ENCODE measurements around the gene HOXA10. TPM values are rescaled to one million over a fixed set of nuclear protein-coding genes. Genes with fewer than 3 reads are reported as not detected.
A peak's percentile ranks its signal among the peaks of the same experiment; 100 is the strongest.

HOXA10 gene
- total RNA-seq, 1 experiment from 2014 or later: 78.9 TPM

GRCh38 chr7:27157702-27158431, 16.3 kb downstream of the HOXA10 start:
- DNase-seq (ENCODE audit: low spot score): no peak

DNA sequence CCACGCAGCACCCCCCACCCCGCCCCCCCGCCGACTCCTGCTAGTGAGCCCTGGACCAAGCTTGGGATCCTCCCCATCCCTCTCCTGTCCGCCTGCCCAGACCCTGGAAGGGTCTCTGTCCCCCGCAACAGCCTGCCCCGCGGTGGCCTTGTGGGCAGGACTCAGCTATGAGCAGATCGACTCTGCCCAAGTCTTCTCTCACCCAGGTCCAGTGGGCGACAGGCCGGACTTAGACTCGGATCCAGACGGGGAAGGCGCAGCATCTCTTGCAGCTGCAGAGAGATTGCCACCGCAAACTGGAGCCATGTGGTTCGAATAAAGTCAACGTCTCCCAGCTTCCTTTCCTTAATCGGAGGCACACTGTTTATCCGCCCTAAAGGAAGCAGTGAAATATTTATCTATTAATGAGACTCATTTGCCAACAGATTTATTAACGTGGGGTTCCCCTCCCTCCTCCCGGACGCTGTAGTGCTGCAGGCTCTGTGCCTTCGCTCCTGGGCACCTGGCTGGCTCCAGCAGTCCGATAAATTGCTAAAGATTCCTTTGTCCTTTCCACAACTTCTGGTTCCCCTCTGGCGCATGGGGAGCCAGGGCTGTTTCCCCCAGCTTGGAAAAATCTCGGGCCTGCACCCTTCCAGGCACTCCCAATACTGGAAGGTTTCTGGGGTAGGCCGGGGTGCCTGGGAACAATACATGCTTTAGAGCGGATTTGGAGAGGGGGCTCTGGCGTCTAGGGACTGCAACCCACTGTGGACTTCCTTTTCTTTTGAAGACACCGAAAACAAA, 17.0 kb downstream of the HOXA10 start:
- DNase-seq (ENCODE audit: low spot score): no peak

DNA sequence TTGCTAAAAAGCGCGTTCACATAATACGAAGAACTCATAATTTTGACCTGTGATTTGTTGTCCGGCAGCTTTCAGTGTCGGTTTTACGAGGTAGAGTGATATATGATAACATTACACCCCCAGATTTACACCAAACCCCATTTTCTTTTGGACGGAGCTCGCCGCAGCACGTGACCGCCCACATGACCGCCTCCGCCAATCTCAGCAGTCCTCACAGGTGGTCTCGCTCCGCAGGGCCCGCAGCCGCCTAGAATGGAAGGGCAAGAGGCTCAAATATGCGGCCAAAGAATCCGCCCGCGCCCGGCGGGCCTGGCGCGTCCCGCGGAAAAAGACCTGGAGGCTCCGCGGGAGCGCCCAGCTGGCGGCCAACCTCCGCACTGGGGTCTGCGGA, 17.6 kb downstream of the HOXA10 start, which contains the start of gene HOXA7:
TSS of gene HOXA7 (minus strand) at position 168 of the 391 bp plus-strand sequence. CDS start at position 38, 130 bp downstream.
- DNase-seq (ENCODE audit: low spot score): peak; percentile 69

DNA sequence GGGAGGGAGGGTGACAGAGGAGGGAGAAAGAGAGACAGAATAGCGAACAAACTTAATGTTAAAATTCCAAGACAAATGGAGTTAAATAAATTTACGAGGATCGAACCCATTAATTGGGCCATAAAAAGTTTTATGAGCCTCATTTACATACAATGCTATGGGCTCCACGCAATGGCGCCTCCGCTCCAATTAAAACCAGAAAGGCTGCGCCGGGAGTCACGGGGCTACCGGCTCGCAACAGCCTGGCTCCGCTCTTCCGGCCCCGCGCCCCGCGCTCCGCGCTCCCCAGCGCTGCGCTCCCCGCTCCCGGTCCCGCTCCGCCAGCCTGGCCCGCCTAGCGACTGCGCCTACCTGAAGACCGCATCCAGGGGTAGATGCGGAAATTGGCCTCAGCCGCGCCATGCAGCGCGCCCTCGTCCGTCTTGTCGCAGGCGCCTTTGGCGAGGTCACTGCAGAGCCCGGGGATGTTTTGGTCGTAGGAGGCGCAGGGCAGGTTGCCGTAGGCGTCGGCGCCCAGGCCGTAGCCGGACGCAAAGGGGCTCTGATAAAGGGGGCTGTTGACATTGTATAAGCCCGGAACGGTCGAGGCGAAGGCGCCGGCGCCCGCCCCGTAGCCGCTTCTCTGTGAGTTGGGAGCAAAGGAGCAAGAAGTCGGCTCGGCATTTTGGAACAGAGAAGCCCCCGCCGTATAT, 18.2 kb downstream of the HOXA10 start:
- DNase-seq (ENCODE audit: low spot score): no peak

DNA sequence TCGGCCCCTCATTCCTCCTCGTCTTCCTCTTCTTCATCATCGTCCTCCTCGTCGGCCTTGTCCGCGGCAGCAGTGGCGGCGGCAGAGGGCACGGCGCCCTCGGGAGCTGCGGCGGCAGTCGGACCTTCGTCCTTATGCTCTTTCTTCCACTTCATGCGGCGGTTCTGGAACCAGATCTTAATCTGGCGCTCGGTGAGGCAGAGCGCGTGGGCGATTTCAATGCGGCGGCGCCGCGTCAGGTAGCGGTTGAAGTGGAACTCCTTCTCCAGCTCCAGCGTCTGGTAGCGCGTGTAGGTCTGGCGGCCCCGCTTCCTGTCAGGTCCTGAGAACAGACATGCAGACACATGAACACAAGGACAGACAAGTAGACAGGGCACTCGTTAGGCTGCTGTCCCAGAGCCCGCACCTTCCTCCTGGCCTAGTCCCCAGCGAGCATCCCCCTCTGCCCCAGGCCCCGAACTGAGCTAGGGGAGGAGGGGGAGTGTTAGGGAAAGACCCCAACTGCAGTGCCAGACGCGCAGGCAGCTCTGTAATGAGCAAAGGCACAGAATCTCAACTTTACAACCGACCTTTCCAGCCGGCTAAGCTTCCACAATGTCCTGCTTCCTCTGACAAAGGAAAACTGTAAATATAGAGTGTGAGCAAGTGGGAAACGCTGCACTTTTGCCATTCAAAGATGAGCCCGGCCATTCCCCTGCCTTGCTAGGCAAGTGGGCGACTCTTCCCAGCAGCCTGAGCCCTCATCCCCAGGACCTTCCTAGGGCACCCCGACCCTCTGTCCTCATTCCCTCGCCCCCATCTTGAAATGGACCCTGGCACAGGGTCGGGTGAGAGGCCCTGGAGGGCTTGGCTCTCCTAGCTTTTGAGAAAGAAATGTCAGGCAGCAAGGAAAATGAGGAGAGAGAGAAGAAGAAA, 19.0 kb downstream of the HOXA10 start:
- no peak for DNase-seq (ENCODE audit: low spot score)

DNA sequence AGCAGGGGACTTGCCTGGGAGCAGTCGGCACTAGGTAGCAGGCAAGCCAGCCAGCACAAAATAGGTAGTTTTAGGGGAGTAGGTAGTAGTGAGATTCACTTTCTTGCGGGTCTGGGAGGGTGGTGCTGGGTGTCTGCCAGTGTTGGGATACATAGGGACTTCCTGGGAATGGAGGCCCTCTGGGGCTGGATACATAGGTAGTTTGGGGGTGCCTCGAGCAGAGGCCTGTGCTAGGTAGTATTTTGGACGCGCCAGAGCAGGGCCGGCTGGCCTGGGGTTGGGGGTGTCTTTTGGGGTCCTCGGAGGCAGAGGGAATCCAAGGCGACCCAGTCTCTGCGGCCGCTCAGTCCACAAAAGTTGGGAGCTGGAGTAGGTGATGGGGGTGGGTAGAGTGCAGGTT, 19.8 kb downstream of the HOXA10 start:
- no peak for DNase-seq (ENCODE audit: low spot score)

- no peak for DNase-seq (ENCODE audit: low spot score)
These were observed 20.6 kb downstream of the HOXA10 start for GRCh38 chr7:27153526-27153925.

DNA sequence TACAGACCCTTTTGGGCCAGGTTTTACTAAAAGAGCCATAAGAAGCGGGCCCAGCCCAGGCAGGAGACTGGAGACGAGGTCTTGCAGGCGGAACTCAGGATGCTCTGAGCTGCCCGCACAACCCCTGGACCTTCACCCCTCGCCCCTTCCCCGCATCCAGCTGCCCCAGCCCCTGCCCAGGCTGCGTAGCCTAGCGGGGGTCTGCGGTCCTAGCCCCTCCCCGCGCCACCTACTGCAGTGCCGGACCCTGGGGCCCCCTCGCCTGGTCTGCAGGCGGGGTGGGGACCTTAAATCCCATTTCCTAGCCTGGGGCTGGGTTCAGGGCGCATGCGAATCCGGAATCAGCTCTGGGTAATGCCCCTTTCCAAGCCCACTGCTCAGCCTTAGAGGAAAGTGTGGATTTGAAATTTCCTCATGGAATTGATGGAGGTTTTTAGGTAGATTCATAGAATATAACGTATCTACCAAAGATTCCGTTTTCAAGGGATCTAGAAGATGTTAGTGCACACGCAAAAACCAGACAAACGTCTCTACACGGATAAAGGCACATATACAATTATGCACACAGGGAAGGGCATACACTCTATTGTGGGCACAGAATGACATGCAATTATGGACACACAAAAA, 21.2 kb downstream of the HOXA10 start:
- DNase-seq (ENCODE audit: low spot score): no peak

- DNase-seq (ENCODE audit: low spot score): peak; percentile 91
These were observed 21.9 kb downstream of the HOXA10 start, which contains the start of gene HOXA3 for GRCh38 chr7:27151931-27152815. Gene HOXA3, minus strand, starts transcription at chr7:27152583. Its CDS starts 41,943 bp downstream, at chr7:27110640.

- DNase-seq (ENCODE audit: low spot score): no peak
These were observed 22.7 kb downstream of the HOXA10 start for GRCh38 chr7:27151341-27151930.

DNA sequence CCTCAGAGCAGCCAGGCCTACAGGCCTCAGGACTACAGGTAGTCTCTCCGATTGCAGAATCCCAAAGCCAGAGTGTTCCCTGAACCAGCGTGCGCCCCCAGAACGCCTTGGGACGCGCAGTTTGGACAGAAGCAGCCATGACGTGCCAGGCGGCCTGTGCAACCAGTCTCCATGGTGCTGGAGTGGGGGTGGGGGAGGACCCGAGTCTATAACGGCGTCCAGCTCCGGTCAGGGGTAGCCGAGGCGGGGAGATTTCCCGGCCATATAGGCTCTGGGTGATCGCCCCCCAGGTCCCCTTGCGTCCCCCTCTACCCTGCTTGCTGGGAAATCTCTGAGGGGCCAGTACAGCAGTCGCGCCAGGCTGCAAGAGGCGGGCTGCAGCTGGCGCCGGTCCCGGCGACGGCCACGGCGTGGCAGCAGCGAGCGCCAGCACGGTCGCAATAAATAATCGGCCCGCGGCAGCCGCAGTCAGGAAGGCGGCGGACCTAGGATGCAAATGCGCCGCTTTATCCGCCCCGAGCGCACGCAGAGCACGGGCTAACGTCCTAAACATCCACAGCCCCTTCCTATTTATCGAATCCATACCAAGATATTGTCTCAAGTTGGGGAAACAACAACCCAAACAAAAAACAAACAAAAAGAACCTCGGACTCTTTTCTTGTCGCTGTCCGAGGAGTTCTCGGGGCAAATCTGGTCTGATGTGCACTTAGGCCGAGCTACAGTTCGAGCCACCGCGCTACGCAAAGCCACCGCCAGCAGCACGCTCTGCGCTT, 23.4 kb downstream of the HOXA10 start:
- DNase-seq (ENCODE audit: low spot score): peak; percentile 93

DNA sequence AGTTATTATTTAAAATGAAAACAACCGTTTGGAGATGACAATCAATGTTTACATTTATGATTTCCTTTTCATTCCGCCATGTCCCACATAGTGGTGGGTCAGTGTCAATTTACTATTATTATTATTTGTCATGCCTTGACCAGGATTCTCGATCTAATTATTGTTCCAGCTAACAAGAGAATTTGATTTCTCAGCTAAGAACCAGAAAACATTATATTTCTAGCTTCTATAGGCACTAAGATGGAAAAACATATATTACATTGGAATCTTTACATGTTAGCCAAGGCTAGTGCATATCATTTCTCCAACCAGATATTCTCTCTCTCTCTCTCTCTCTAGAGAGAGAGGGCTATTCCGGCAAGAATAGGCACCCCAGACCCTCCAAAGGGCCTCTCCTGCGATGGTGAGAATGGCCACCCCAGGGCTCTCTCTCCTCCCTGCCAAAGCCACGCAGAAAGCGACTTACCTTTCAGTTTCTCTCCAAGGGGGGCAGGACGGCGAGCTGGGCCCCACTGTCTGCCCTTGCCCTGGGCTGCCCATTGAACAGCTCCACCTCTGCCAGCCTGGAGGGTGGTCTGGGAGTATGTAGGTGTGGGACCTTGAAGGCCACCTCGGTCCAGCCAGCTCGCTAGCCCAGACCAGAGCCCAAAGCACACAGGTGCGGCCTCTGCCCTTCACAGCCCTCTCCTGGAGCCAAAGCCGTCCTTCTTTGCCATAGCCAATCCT, 24.1 kb downstream of the HOXA10 start:
- DNase-seq (ENCODE audit: low spot score): peak; percentile 69

- no peak for DNase-seq (ENCODE audit: low spot score)
These were observed 25.1 kb downstream of the HOXA10 start for GRCh38 chr7:27148756-27149641.

GRCh38 chr7:27148031-27148755, 25.9 kb downstream of the HOXA10 start:
- peak; percentile 97 for DNase-seq (ENCODE audit: low spot score)

DNA sequence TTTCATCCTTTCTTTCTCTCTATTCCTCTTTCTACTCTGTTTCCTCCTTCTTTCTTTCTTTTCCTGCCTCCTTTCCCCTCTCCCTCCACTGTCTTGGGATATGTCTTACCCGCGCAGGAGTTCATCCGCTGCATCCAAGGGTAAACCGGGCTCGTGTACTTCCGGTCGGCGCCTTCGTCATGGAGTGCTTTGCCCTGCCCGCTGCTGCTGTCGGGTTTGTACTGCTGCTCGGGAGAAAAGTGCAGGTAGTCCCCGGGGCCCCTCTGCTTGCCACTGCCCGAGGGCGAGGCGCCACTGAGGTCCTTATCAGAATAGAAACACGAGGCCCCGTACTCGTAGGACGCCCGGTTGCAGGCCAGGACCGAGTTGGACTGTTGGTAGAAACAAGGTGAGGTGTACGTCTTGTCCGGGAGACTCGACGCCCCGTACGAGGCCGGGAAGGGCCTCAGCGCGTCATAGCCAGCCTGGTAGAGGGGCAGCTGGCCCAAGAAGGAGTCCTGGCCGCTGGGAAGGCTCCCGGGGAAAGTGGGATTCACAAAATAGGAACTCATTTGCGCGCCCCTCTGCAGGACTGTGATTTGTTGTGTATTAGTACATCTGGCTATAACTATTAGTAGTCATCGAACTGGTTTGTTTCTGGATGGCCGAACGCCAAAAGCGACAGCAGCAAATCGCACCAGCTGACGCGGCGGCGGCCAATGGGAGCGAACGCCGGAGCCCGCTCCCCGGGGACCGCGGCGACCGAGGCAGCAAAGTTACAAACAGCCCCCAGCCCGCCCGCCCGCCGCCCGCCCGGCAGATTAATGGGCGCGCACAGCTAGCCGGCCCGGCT, 26.7 kb downstream of the HOXA10 start, which contains the start of gene HOXA6:
TSS of gene HOXA6 (minus strand) at position 576 of the 832 bp plus-strand sequence. CDS start at position 551, 25 bp downstream.
- peak; percentile 94 for DNase-seq (ENCODE audit: low spot score)
